ENCODE measurements around the gene MEIS1.

The MEIS1 gene

GRCh38 chr2:66535574-66536289 is 100.8 kb downstream of the MEIS1 start:
- DNase-seq: no peak

GRCh38 chr2:66536290-66536673 is 101.4 kb downstream of the MEIS1 start:
- DNase-seq: no peak

GRCh38 chr2:66536997-66537396 is 102.1 kb downstream of the MEIS1 start:
- DNase-seq: no peak

GRCh38 chr2:66538291-66538690 is 103.4 kb downstream of the MEIS1 start:
- no peak for DNase-seq

GRCh38 chr2:66539452-66539851 is 104.5 kb downstream of the MEIS1 start:
- DNase-seq: no peak

- no peak for DNase-seq
Measured at GRCh38 chr2:66541646-66542045, 106.7 kb downstream of the MEIS1 start.

- DNase-seq: no peak
Measured at GRCh38 chr2:66543257-66543767, 108.4 kb downstream of the MEIS1 start.

GRCh38 chr2:66544258-66544657 is 109.3 kb downstream of the MEIS1 start:
- DNase-seq: no peak

- no peak for DNase-seq
Measured at GRCh38 chr2:66545258-66545657, 110.3 kb downstream of the MEIS1 start.

GRCh38 chr2:66547118-66547517 is 112.2 kb downstream of the MEIS1 start:
- DNase-seq: no peak

- no peak for DNase-seq
Measured at GRCh38 chr2:66547887-66548286, 113.0 kb downstream of the MEIS1 start.

GRCh38 chr2:66548422-66548821 is 113.5 kb downstream of the MEIS1 start:
- DNase-seq: no peak

- DNase-seq: no peak
Measured at GRCh38 chr2:66550826-66551225, 115.9 kb downstream of the MEIS1 start.

GRCh38 chr2:66553370-66553769 is 118.4 kb downstream of the MEIS1 start:
- peak in 2 of 4 experiments; percentile 4 to 10 for DNase-seq

GRCh38 chr2:66555091-66555490 is 120.2 kb downstream of the MEIS1 start:
- DNase-seq: no peak

- peak; percentile 17 to 45 (median 35) for DNase-seq
Measured at GRCh38 chr2:66555501-66556324, 120.8 kb downstream of the MEIS1 start.

GRCh38 chr2:66559672-66560071 is 124.7 kb downstream of the MEIS1 start:
- no peak for DNase-seq

- no peak for DNase-seq
Measured at GRCh38 chr2:66560683-66561082, 125.8 kb downstream of the MEIS1 start.

GRCh38 chr2:66561645-66562303 is 126.8 kb downstream of the MEIS1 start:
- no peak for DNase-seq

GRCh38 chr2:66562304-66562685 is 127.4 kb downstream of the MEIS1 start:
- DNase-seq: no peak

- no peak for DNase-seq
Measured at GRCh38 chr2:66563473-66563872, 128.5 kb downstream of the MEIS1 start.

GRCh38 chr2:66565291-66565690 is 130.4 kb downstream of the MEIS1 start:
- no peak for DNase-seq

- no peak for DNase-seq
Measured at GRCh38 chr2:66566726-66567399, 131.9 kb downstream of the MEIS1 start.

All from suppressor macrophage (primary cell).